ENCODE data around the gene TMEM151B.

TMEM151B gene

GRCh38 chr6:44286285-44286565 lies 16.0 kb downstream of the TMEM151B start:
- H3K9me3 ChIP-seq (ENCODE audit: control extremely low read depth in 1 of 5, control insufficient read depth in 4 of 5, insufficient read depth in 2 of 5, low read depth in 1 of 5, low read length in 4 of 5) = no peaks in the 10 kb centered on the region
- CTCF ChIA-PET = interaction anchor here (0.9 kb wide), 1 partner anchor 15 kb away, joined by 3 read pairs; no protein-coding TSS in a partner anchor

GRCh38 chr6:44286747-44287146 lies 16.5 kb downstream of the TMEM151B start:
- Histone ChIP-seq H3K36me3 (ENCODE audit: control insufficient read depth in 4 of 4, insufficient read depth in 4 of 4, low read length in 3 of 4) (no peaks in the 10 kb centered on the region), H3K9me3 (ENCODE audit: control extremely low read depth in 1 of 5, control insufficient read depth in 4 of 5, insufficient read depth in 2 of 5, low read depth in 1 of 5, low read length in 4 of 5) (no peaks in the 10 kb centered on the region), H3K27me3 (replicated peaks in 2 of 5; ENCODE audit: control insufficient read depth in 4 of 5, insufficient read depth in 5 of 5, low read length in 4 of 5) (peaks cover 2 to 68% (median 19%) of the 10 kb centered on the region in 5 experiments), H3K4me1 (ENCODE audit: control extremely low read depth in 1 of 4, control insufficient read depth in 4 of 4, insufficient read depth in 4 of 4, low read length in 3 of 4) (no peaks in the 10 kb centered on the region), H3K4me3 (ENCODE audit: control insufficient read depth in 1 of 7, extremely low read depth in 1 of 7, insufficient read depth in 4 of 7, low read depth in 2 of 7, low read length in 6 of 7) (no peak overlapping the region), H3K27ac (ENCODE audit: insufficient read depth in 1 of 2, low read depth in 1 of 2, low read length in 2 of 2, poor library complexity in 1 of 2, severe bottlenecking in 2 of 2) (no peak overlapping the region)
- POLR2A ChIA-PET = no interaction called here
- DNase-seq = no peak
- WGBS (ENCODE audit: insufficient coverage) = 82% methylated on average over 2 of the region's 2 CpGs
- CTCF ChIA-PET = no interaction called here

More at GRCh38 chr6:44286285-44286565, 16.0 kb downstream of the TMEM151B start:
- POLR2A ChIA-PET = no interaction called here
- WGBS (ENCODE audit: insufficient coverage) = 89% methylated on average over 12 of the region's 12 CpGs
- no peak overlapping the region for H3K4me3 ChIP-seq (ENCODE audit: control insufficient read depth in 1 of 7, extremely low read depth in 1 of 7, insufficient read depth in 4 of 7, low read depth in 2 of 7, low read length in 6 of 7)
- DNase-seq = no peak
- no peaks in the 10 kb centered on the region for H3K4me1 ChIP-seq (ENCODE audit: control extremely low read depth in 1 of 4, control insufficient read depth in 4 of 4, insufficient read depth in 4 of 4, low read length in 3 of 4)
- H3K27ac ChIP-seq (ENCODE audit: insufficient read depth in 1 of 2, low read depth in 1 of 2, low read length in 2 of 2, poor library complexity in 1 of 2, severe bottlenecking in 2 of 2) = no peak overlapping the region
- peaks cover 2 to 63% (median 19%) of the 10 kb centered on the region in 5 experiments for H3K27me3 ChIP-seq (replicated peaks in 2 of 5; ENCODE audit: control insufficient read depth in 4 of 5, insufficient read depth in 5 of 5, low read length in 4 of 5)
- H3K36me3 ChIP-seq (ENCODE audit: control insufficient read depth in 4 of 4, insufficient read depth in 4 of 4, low read length in 3 of 4) = no peaks in the 10 kb centered on the region

GRCh38 chr6:44289726-44290260 lies 19.5 kb downstream of the TMEM151B start:
- WGBS (ENCODE audit: insufficient coverage) = 83% methylated on average over 1 of the region's 7 CpGs
- POLR2A ChIA-PET = no interaction called here
- no peak overlapping the region for H3K4me3 ChIP-seq (ENCODE audit: control insufficient read depth in 1 of 7, extremely low read depth in 1 of 7, insufficient read depth in 4 of 7, low read depth in 2 of 7, low read length in 6 of 7)
- peaks cover 4 to 75% (median 18%) of the 10 kb centered on the region in 5 experiments for H3K27me3 ChIP-seq (replicated peaks in 2 of 5; ENCODE audit: control insufficient read depth in 4 of 5, insufficient read depth in 5 of 5, low read length in 4 of 5)
- H3K36me3 ChIP-seq (ENCODE audit: control insufficient read depth in 4 of 4, insufficient read depth in 4 of 4, low read length in 3 of 4) = no peaks in the 10 kb centered on the region
- no peaks in the 10 kb centered on the region for H3K9me3 ChIP-seq (ENCODE audit: control extremely low read depth in 1 of 5, control insufficient read depth in 4 of 5, insufficient read depth in 2 of 5, low read depth in 1 of 5, low read length in 4 of 5)
- no peak for DNase-seq
- no peaks in the 10 kb centered on the region for H3K4me1 ChIP-seq (ENCODE audit: control extremely low read depth in 1 of 4, control insufficient read depth in 4 of 4, insufficient read depth in 4 of 4, low read length in 3 of 4)
- H3K27ac ChIP-seq (ENCODE audit: insufficient read depth in 1 of 2, low read depth in 1 of 2, low read length in 2 of 2, poor library complexity in 1 of 2, severe bottlenecking in 2 of 2) = no peak overlapping the region
- CTCF ChIA-PET = interaction anchor here (1.0 kb wide), 1 partner anchor 11 kb away, joined by 3 read pairs; no protein-coding TSS in a partner anchor

- CTCF ChIA-PET = interaction anchor here (0.8 to 2.4 kb wide), 6 partner anchors 9 to 46 kb away, joined by 3 to 15 read pairs (median 5); no protein-coding TSS in a partner anchor
Measured at GRCh38 chr6:44291841-44292240, 21.6 kb downstream of the TMEM151B start.

GRCh38 chr6:44292661-44293365 lies 22.6 kb downstream of the TMEM151B start:
- no peak overlapping the region for H3K4me3 ChIP-seq (ENCODE audit: control insufficient read depth in 1 of 7, extremely low read depth in 1 of 7, insufficient read depth in 4 of 7, low read depth in 2 of 7, low read length in 6 of 7)
- DNase-seq = no peak
- no peak overlapping the region for H3K27ac ChIP-seq (ENCODE audit: insufficient read depth in 1 of 2, low read depth in 1 of 2, low read length in 2 of 2, poor library complexity in 1 of 2, severe bottlenecking in 2 of 2)
- peaks cover 0 to 11% (median 9%) of the 10 kb centered on the region in 4 experiments for H3K4me1 ChIP-seq (ENCODE audit: control extremely low read depth in 1 of 4, control insufficient read depth in 4 of 4, insufficient read depth in 4 of 4, low read length in 3 of 4)
- peaks cover 2 to 81% (median 34%) of the 10 kb centered on the region in 5 experiments for H3K27me3 ChIP-seq (replicated peaks in 2 of 5; ENCODE audit: control insufficient read depth in 4 of 5, insufficient read depth in 5 of 5, low read length in 4 of 5)
- ChIA-PET CTCF (interaction anchor here (0.8 to 2.4 kb wide), 4 partner anchors 10 to 35 kb away, joined by 3 to 15 read pairs (median 5); no protein-coding TSS in a partner anchor), POLR2A (no interaction called here)
- no peaks in the 10 kb centered on the region for H3K36me3 ChIP-seq (ENCODE audit: control insufficient read depth in 4 of 4, insufficient read depth in 4 of 4, low read length in 3 of 4)
- H3K9me3 ChIP-seq (ENCODE audit: control extremely low read depth in 1 of 5, control insufficient read depth in 4 of 5, insufficient read depth in 2 of 5, low read depth in 1 of 5, low read length in 4 of 5) = no peaks in the 10 kb centered on the region
- 91% methylated on average over 4 of the region's 4 CpGs for WGBS (ENCODE audit: insufficient coverage)

More at GRCh38 chr6:44291841-44292240, 21.6 kb downstream of the TMEM151B start:
- Histone ChIP-seq H3K27me3 (replicated peaks in 2 of 5; ENCODE audit: control insufficient read depth in 4 of 5, insufficient read depth in 5 of 5, low read length in 4 of 5) (peaks cover 2 to 81% (median 33%) of the 10 kb centered on the region in 5 experiments), H3K36me3 (ENCODE audit: control insufficient read depth in 4 of 4, insufficient read depth in 4 of 4, low read length in 3 of 4) (no peaks in the 10 kb centered on the region), H3K4me3 (ENCODE audit: control insufficient read depth in 1 of 7, extremely low read depth in 1 of 7, insufficient read depth in 4 of 7, low read depth in 2 of 7, low read length in 6 of 7) (no peak overlapping the region), H3K27ac (ENCODE audit: insufficient read depth in 1 of 2, low read depth in 1 of 2, low read length in 2 of 2, poor library complexity in 1 of 2, severe bottlenecking in 2 of 2) (no peak overlapping the region), H3K9me3 (ENCODE audit: control extremely low read depth in 1 of 5, control insufficient read depth in 4 of 5, insufficient read depth in 2 of 5, low read depth in 1 of 5, low read length in 4 of 5) (no peaks in the 10 kb centered on the region), H3K4me1 (ENCODE audit: control extremely low read depth in 1 of 4, control insufficient read depth in 4 of 4, insufficient read depth in 4 of 4, low read length in 3 of 4) (peaks cover 0 to 2% (median 0%) of the 10 kb centered on the region in 4 experiments)
- POLR2A ChIA-PET = interaction anchor here (0.8 kb wide), 1 partner anchor 14 kb away, joined by 3 read pairs; no protein-coding TSS in a partner anchor
- 70% methylated on average over 3 of the region's 4 CpGs for WGBS (ENCODE audit: insufficient coverage)
- no peak for DNase-seq

- Histone ChIP-seq H3K36me3 (ENCODE audit: control insufficient read depth in 4 of 4, insufficient read depth in 4 of 4, low read length in 3 of 4) (peaks cover 0 to 4% (median under 1%) of the 10 kb centered on the region in 4 experiments), H3K27ac (ENCODE audit: insufficient read depth in 1 of 2, low read depth in 1 of 2, low read length in 2 of 2, poor library complexity in 1 of 2, severe bottlenecking in 2 of 2) (no peak overlapping the region), H3K4me3 (ENCODE audit: control insufficient read depth in 1 of 7, extremely low read depth in 1 of 7, insufficient read depth in 4 of 7, low read depth in 2 of 7, low read length in 6 of 7) (no peak overlapping the region), H3K9me3 (ENCODE audit: control extremely low read depth in 1 of 5, control insufficient read depth in 4 of 5, insufficient read depth in 2 of 5, low read depth in 1 of 5, low read length in 4 of 5) (no peaks in the 10 kb centered on the region), H3K27me3 (replicated peaks in 2 of 5; ENCODE audit: control insufficient read depth in 4 of 5, insufficient read depth in 5 of 5, low read length in 4 of 5) (peaks cover 2 to 85% (median 36%) of the 10 kb centered on the region in 5 experiments), H3K4me1 (ENCODE audit: control extremely low read depth in 1 of 4, control insufficient read depth in 4 of 4, insufficient read depth in 4 of 4, low read length in 3 of 4) (peaks cover 0 to 12% (median 11%) of the 10 kb centered on the region in 4 experiments)
- CTCF ChIA-PET = interaction anchor here (0.7 to 2.8 kb wide), 11 partner anchors 11 to 198 kb away, joined by 3 to 28 read pairs (median 3); partner anchors contain the start of genes AARS2 and NFKBIE
- 83% methylated on average over 4 of the region's 7 CpGs for WGBS (ENCODE audit: insufficient coverage)
- no peak for DNase-seq
- POLR2A ChIA-PET = interaction anchor here (1.1 kb wide), 1 partner anchor 10 kb away, joined by 3 read pairs; no protein-coding TSS in a partner anchor
Measured at GRCh38 chr6:44294832-44295791, 24.9 kb downstream of the TMEM151B start.
